ENCODE measurements around the gene MRS2.
"Not testable (repeated sequence)": the region's sequence is repeated elsewhere in the genome, so short reads cannot be mapped to it uniquely, and the experiment has no call there.

The MRS2 gene

DNA sequence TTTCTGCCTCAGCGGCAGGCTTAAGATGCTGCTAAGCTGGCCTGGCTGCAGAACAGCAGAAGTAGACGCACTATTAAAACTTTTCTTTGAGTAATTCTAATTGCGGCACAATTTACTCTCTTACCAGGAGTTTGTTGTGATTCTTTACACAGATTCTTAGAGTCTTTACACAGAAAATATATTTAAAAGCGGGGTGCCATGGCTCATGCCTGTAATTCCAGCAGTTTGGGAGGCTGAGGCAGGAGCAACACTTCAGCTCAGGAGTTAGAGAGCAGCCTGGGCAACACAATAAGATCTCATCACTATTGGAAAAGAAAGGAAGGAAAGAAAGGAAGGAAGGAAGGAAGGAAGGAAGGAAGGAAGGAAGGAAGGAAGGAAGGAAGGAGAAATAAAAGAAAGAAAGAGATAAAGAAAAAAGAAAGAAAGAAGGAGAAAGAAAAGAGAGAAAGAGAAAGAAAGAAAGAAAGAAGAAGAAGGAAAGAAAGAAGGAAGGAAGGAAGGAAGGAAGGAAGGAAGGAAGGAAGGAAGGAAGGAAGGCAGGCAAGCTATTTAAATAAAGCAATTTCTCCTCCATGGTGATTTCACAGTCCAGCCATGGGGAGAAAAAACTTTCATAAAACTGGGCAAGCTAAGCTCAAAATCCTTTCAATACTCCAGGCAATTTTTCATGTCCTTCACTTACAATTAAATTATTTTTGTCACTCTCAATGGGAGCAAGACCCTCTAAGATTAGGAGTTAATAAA, 21.1 kb upstream of the MRS2 start:
- TF ChIP-seq, protein P1, sequence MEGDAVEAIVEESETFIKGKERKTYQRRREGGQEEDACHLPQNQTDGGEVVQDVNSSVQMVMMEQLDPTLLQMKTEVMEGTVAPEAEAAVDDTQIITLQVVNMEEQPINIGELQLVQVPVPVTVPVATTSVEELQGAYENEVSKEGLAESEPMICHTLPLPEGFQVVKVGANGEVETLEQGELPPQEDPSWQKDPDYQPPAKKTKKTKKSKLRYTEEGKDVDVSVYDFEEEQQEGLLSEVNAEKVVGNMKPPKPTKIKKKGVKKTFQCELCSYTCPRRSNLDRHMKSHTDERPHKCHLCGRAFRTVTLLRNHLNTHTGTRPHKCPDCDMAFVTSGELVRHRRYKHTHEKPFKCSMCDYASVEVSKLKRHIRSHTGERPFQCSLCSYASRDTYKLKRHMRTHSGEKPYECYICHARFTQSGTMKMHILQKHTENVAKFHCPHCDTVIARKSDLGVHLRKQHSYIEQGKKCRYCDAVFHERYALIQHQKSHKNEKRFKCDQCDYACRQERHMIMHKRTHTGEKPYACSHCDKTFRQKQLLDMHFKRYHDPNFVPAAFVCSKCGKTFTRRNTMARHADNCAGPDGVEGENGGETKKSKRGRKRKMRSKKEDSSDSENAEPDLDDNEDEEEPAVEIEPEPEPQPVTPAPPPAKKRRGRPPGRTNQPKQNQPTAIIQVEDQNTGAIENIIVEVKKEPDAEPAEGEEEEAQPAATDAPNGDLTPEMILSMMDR (IDR thresholded peaks at IDR 0.05; ENCODE audit: extremely low read depth, insufficient read depth, missing control alignments), result no peak
- DNase-seq (ENCODE audit: low spot score), result no peak
- in situ Hi-C loops (cut with MboI; ENCODE audit: low pct_unique_long_range_greater_than_20kb, low sequenced_read_pairs, unreplicated experiment), result no loop called here

DNA sequence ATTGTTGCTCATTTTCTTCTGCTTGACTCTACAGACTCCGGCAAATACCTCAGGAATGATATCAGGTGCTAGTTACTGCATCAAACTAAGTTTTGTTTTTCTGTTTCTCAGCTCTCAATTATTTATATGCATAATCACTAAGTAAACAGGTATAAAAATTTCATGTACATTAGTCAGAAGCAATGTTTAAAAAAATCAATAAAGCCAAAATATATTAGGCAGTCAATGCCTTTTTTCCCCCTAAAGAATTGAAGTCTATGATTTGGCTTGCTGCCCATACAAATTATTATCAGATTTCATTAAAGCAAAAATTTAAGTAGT, 20.6 kb upstream of the MRS2 start:
- TF ChIP-seq, protein P1 (IDR thresholded peaks at IDR 0.05; ENCODE audit: extremely low read depth, insufficient read depth, missing control alignments), result no peak
- in situ Hi-C loops (cut with MboI; ENCODE audit: low pct_unique_long_range_greater_than_20kb, low sequenced_read_pairs, unreplicated experiment), result no loop called here

DNA sequence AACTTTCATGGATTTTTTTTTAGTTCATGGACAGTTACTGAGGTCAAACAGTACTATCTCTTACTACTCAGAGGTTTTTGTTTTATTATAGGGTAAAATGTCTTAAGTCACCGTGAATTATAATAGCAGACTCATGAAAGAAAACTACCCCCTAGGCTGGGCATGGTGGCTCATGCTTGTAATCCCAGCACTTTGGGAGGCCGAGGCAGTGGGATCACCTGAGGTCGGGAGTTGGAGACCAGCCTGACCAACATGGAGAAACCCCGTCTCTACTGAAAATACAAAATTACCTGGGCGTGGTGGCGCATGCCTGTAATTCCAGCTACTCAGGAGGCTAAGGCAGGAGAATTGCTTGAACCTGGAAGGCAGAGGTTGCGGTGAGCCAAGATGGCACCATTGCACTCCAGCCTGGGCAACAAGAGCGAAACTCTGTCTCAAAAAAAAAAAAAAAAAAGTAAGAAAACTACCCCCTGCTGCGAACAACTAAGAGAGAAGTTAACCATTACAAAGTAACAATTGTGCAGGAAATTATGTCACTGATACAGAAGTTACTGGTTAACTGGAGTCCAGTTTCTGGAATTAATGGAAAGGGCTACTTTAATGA, 19.7 kb upstream of the MRS2 start:
- in situ Hi-C loops (cut with MboI; ENCODE audit: low pct_unique_long_range_greater_than_20kb, low sequenced_read_pairs, unreplicated experiment), result not testable (repeated sequence)

More for the DNA sequence above, 20.6 kb upstream of the MRS2 start:
- DNase-seq (ENCODE audit: low spot score), result no peak

DNA sequence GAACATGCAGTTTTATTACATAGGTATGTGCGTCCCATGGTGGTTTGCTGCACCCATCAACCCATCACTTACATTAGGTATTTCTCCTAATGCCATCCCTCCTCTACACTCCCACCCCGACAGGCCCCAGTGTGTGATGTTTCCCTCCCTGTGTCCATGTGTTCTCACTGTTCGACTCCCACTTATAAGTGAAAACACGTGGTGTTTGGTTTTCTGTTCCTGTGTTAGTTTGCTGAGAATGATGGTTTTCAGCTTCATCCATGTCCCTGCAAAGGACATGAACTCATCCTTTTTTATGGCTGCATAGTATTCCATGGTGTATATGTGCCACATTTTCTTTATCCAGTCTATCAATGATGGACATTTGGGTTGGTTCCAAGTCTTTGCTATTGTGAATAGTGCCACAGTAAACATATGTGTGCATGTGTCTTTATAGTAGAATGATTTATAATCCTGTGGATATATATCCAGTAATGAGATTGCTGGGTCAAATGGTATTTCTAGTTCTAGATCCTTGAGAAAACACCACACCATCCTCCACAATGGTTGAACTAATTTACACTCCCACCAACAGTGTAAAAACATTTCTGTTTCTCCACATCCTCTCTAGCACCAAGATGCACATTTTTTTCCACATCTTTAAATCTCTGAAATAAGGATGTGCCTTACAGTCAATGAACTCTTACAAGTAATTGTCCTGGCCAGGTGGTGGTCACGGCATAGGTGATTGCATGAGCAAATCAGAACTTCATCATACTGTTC, 18.2 kb upstream of the MRS2 start:
- DNase-seq (ENCODE audit: low spot score); in situ Hi-C loops (cut with MboI; ENCODE audit: low pct_unique_long_range_greater_than_20kb, low sequenced_read_pairs, unreplicated experiment): not testable (repeated sequence)

More for the DNA sequence above, 19.7 kb upstream of the MRS2 start:
- not testable (repeated sequence) for DNase-seq (ENCODE audit: low spot score)

DNA sequence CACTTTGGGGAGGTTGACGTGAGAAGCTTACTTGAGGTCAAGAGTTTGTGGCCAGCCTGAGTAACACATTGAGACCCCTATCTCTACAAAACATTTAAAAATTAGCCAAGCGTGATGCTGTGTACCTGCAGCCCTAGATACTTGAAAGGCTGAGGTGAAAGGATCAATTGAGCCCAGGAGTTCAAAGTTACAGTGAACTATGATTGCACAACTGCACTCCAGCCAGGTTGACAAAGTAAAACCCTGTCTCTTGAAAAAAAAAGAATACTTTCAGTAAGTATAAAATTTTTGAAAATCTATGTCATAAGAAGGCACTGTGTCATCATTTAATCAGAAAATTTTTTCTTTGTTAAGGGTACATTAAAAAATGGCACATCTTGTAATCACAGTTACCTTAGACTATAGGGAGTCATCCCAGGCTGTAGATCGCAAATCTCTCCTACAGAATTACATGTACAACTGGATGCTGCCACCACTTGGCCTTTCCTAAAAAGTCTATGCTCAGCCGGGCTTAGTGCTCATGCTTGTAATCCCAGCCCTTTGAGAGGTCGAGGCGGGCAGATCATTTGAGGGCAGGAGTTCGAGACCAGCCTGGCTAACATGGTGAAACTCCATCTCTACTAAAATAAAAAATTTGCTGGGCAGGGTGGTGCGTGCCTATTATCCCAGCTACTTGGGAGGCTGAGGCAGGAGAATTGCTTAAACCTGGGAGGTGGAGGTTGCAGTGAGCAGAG, 17.0 kb upstream of the MRS2 start:
- in situ Hi-C loops (cut with MboI; ENCODE audit: low pct_unique_long_range_greater_than_20kb, low sequenced_read_pairs, unreplicated experiment), result no loop called here
- DNase-seq (ENCODE audit: low spot score), result no peak
- TF ChIP-seq, protein P1 (IDR thresholded peaks at IDR 0.05; ENCODE audit: extremely low read depth, insufficient read depth, missing control alignments), result no peak

DNA sequence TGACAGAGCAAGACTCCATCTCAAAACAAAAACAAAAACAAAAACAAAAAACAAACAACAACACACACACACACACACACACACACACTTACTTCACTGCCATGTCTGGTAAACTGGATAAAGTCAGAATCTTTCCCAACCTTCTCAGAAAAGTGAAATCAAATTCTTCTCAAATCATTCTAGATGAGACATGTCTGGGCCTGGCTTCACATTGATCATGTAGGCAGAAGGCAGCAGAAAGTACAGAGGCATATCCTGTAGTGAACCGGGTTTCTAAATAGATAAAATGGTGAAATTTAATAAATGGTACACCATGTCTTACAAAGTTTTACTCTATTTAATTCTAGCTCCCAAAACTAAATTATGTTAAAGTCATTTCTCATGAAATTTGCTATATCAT, 14.9 kb upstream of the MRS2 start:
- DNase-seq (ENCODE audit: low spot score), result no peak
- in situ Hi-C loops (cut with MboI; ENCODE audit: low pct_unique_long_range_greater_than_20kb, low sequenced_read_pairs, unreplicated experiment), result no loop called here
- TF ChIP-seq, protein P1 (IDR thresholded peaks at IDR 0.05; ENCODE audit: extremely low read depth, insufficient read depth, missing control alignments), result no peak

DNA sequence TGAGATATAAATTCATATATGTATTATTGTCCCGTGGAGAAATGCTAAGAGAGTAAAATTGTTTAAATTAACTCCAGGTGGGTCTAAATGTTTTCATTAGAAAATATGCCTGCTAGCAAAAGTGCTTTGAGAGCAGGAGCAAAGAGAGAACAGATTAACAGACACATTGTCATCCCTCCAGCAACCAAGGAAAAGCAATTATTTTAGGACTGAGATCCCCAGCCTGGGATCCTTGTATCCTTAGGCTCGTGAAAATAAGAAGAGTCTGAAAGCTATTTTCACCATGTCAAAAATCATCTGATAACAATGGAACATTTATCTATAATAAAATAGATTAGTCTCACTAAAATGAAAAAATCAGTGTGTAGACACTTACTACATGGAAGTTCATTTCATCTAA, 11.5 kb upstream of the MRS2 start:
- in situ Hi-C loops (cut with MboI; ENCODE audit: low pct_unique_long_range_greater_than_20kb, low sequenced_read_pairs, unreplicated experiment), result no loop called here
- TF ChIP-seq, protein P1 (IDR thresholded peaks at IDR 0.05; ENCODE audit: extremely low read depth, insufficient read depth, missing control alignments), result no peak
- DNase-seq (ENCODE audit: low spot score), result no peak
